Ovary (tissue), 9 donors: Measurements from ENCODE around the gene MRTFA. TPM values are rescaled to one million over a fixed set of nuclear protein-coding genes. Genes with fewer than 3 reads are reported as not detected.

Source experiments
- DNase-seq, 5 donors: peaks; one replicate each; pipeline ENCODE4 v3.0.0-alpha.2; 2019 to 2020
- H3K27ac ChIP-seq, 2 donors: fragments of 200-600 bp; one replicate each; pipeline versions ENCODE4 v1.5.1 to v1.8.0; 2019 to 2022
- H3K27me3 ChIP-seq: fragments of 200-600 bp; one replicate; pipeline ENCODE4 v1.8.0; 2022
- H3K36me3 ChIP-seq: fragments of 200-600 bp; sonication (generic); one replicate; pipeline ENCODE4 v1.5.1; 2019
- H3K4me1 ChIP-seq: one replicate; pipeline ENCODE4 v1.8.1; 2013; ENCODE audit warnings: mild to moderate bottlenecking, moderate library complexity; ENCODE audit not compliant: insufficient read depth
- H3K4me3 ChIP-seq: fragments of 200-600 bp; sonication (generic); one replicate; pipeline ENCODE4 v1.5.1; 2017
- H3K9me3 ChIP-seq, 2 donors: fragments of 200-600 bp in 1 of 2; sonication (generic) in 1 of 2; one replicate each; pipeline versions ENCODE4 v1.5.1 to v1.8.1; 2013 to 2019; ENCODE audit warnings: mild to moderate bottlenecking in 1 of 2, moderate library complexity in 1 of 2
- CTCF ChIP-seq, 3 donors: fragments of 450-650 bp in 2 of 3; fragments of 200-600 bp in 1 of 3; IDR thresholded peaks; one replicate each; pipeline versions ENCODE4 v1.5.1 to v1.8.0; 2016 to 2022; ENCODE audit warnings: antibody characterized with exemption in 3 of 3, mild to moderate bottlenecking in 1 of 3
- EP300 ChIP-seq: sonication (generic); formaldehyde crosslinking; IDR thresholded peaks from one replicate; pipeline ENCODE4 v1.6.1; 2017; ENCODE audit warnings: antibody characterized with exemption
- POLR2A ChIP-seq: fragments of 450-650 bp; IDR thresholded peaks from one replicate; pipeline ENCODE4 v1.6.1; 2017; ENCODE audit warnings: antibody characterized with exemption, mild to moderate bottlenecking, moderate library complexity
- WGBS, 3 donors: extraction: QIAGEN DNeasy Blood & Tissue Kit in 1 of 3; methylation state at CpG; one replicate each; pipeline versions ENCODE4 v1.1.5 to v1.1.7; 2013 to 2017; 5-methylcytosine and 5-hydroxymethylcytosine counted together
- intact Hi-C, 4 donors: fragments of 100-400 bp; cut with DNase I; formaldehyde crosslinking; loops; one replicate each; pipeline versions ENCODE4 v1.11.0 to v1.15.1; 2022 to 2023
- polyA plus RNA-seq, 2 donors: library from polyadenylated mRNA; stranded (reverse); fragments of 200-250 nt in 1 of 2; fragments of 350-450 nt in 1 of 2; fragmentation: Illumina TruSeq in 1 of 2; extraction: RNeasy Lipid Tissue Mini Kit (QIAGEN cat#74804) in 1 of 2; gene quantifications; one replicate each; pipeline ENCODE4 v1.2.3, GENCODE V29; 2013 to 2014
- total RNA-seq, 7 donors: library from RNA; depleted of rRNA in 2 of 7; stranded (reverse); fragments of >200 nt in 2 of 7; fragmentation: NEBNext Ultra II Directional in 3 of 7; extraction: Animal tissue kit (Norgen Biotek cat#: 25700) in 3 of 7; gene quantifications; one replicate each; pipeline versions ENCODE4 v1.1.0 to v1.2.4, GENCODE V29; 2016 to 2023
- donor health status: DM: no; HTN: no; CAD: no; lungs with moderate emphysema.
- donor health status: DM: no; HTN: no; CAD: no.
- donor health status: Bipolar disorder and iron deficiency.
- donor health status: DM: yes; HTN: yes; CAD: no.
- donor health status: DM: no; HTN: no; CAD: no.
- donor health status: DM: yes; HTN: yes; CAD: no.

The MRTFA gene
- total and polyA plus RNA-seq, 9 donors: 15.4 to 59.7 (median 54.9) TPM

- H3K36me3 ChIP-seq: no peaks in the 10 kb centered on the region
Observed at GRCh38 chr22:40421941-40422340, 214.6 kb downstream of the MRTFA start.

GRCh38 chr22:40421082-40421350 lies 215.5 kb downstream of the MRTFA start:
- no peak for DNase-seq
- Histone ChIP-seq H3K9me3 (no peaks in the 10 kb centered on the region), H3K27ac (no peak overlapping the region), H3K27me3 (no peaks in the 10 kb centered on the region), H3K4me3 (no peak overlapping the region), H3K36me3 (no peaks in the 10 kb centered on the region), H3K4me1 (no peaks in the 10 kb centered on the region)
- TF ChIP-seq EP300 (no peak), POLR2A (no peak), CTCF (IDR thresholded peaks at IDR 0.05) (no peak)
- WGBS, 3 donors: 86 to 95% (median 90%) methylated on average over 4 of the region's 4 CpGs
- intact Hi-C loops: no loop called here

More at GRCh38 chr22:40421941-40422340, 214.6 kb downstream of the MRTFA start:
- TF ChIP-seq EP300: no peak
- TF ChIP-seq POLR2A: no peak
- no peak for TF ChIP-seq CTCF (IDR thresholded peaks at IDR 0.05)
- no peak overlapping the region for H3K4me3 ChIP-seq
- no peak overlapping the region for H3K27ac ChIP-seq
- 89 to 97% (median 93%) methylated on average over 1 of the region's 1 CpG for WGBS, 3 donors
- H3K4me1 ChIP-seq: no peaks in the 10 kb centered on the region
- H3K27me3 ChIP-seq: no peaks in the 10 kb centered on the region
- no peaks in the 10 kb centered on the region for H3K9me3 ChIP-seq
- no peak for DNase-seq
- intact Hi-C loops: no loop called here

- 89 to 92% (median 92%) methylated on average over 16 to 18 of the region's 18 CpGs for WGBS, 3 donors
- no peak for DNase-seq
Observed at GRCh38 chr22:40420341-40421081, 216.0 kb downstream of the MRTFA start.

GRCh38 chr22:40419718-40420117 lies 216.8 kb downstream of the MRTFA start:
- 79 to 88% (median 81%) methylated on average over 8 of the region's 8 CpGs for WGBS, 3 donors
- Histone ChIP-seq H3K27ac (no peak overlapping the region), H3K4me1 (peaks cover 2% of the 10 kb centered on the region), H3K9me3 (no peaks in the 10 kb centered on the region), H3K36me3 (no peaks in the 10 kb centered on the region), H3K27me3 (no peaks in the 10 kb centered on the region), H3K4me3 (no peak overlapping the region)
- intact Hi-C loops: no loop called here
- DNase-seq: no peak
- no peak for TF ChIP-seq EP300

More at GRCh38 chr22:40420341-40421081, 216.0 kb downstream of the MRTFA start:
- Histone ChIP-seq H3K4me1 (peaks cover 2% of the 10 kb centered on the region), H3K36me3 (no peaks in the 10 kb centered on the region), H3K9me3 (no peaks in the 10 kb centered on the region), H3K27ac (no peak overlapping the region), H3K27me3 (no peaks in the 10 kb centered on the region), H3K4me3 (no peak overlapping the region)
- TF ChIP-seq CTCF (IDR thresholded peaks at IDR 0.05) (no peak), EP300 (no peak), POLR2A (no peak)
- intact Hi-C loops: no loop called here

- H3K36me3 ChIP-seq: no peaks in the 10 kb centered on the region
- DNase-seq: peak in 1 of 5 donors; percentile 33
- H3K27me3 ChIP-seq: no peaks in the 10 kb centered on the region
- intact Hi-C loops: no loop called here
- 54 to 80% (median 59%) methylated on average over 37 to 42 of the region's 42 CpGs for WGBS, 3 donors
- H3K4me1 ChIP-seq: peaks cover 2% of the 10 kb centered on the region
- TF ChIP-seq CTCF (IDR thresholded peaks at IDR 0.05) (no peak), POLR2A (no peak), EP300 (no peak)
- H3K4me3 ChIP-seq: no peak overlapping the region
- no peaks in the 10 kb centered on the region for H3K9me3 ChIP-seq
- no peak overlapping the region for H3K27ac ChIP-seq
Observed at GRCh38 chr22:40418366-40419201, 217.9 kb downstream of the MRTFA start.
